SIG-M5 treated with dmso at 0.1 percent for 504 hours (cell line): ENCODE results near the gene SYDE1.
A peak's percentile ranks its signal among the peaks of the same experiment; 100 is the strongest.

Experiments used
- DNase-seq: peaks from one replicate; lab custom pipeline; 2025; ENCODE audit not compliant: unreplicated experiment; lab: John Stamatoyannopoulos, UW

SYDE1 gene

DNA sequence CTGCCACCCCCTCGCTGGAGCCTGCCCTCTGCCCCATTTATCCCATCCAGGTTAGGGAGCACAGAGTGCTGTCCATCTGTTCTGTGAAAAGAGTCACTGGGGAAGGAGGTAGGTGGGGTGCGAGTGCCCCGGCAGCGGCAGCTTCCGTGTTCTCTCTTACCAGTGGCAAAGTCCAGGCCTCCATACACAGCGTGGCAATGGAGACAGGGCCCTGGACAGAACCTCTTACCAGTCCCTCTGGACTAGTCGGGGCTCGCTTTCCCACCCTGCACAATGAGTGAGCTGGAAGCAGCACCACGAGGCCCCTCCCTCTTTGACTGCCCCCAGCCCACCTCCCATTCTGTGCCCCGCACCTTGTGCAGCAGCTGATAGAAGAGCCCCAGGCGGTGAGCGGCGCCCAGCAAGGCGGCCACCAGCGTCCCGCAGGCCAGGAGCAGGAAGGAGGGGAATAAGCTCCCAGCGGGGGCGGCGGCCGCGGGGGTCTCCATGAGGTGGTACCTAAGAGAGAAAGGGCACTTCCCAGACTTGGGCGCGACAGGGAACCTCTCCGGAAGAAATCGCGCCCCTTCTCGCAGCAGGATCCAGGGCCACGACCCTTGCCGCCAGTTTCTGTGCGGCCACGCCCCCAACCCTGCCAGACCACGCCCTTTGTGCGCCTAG, 17.5 kb downstream of the SYDE1 start:
- DNase-seq = no peak

DNA sequence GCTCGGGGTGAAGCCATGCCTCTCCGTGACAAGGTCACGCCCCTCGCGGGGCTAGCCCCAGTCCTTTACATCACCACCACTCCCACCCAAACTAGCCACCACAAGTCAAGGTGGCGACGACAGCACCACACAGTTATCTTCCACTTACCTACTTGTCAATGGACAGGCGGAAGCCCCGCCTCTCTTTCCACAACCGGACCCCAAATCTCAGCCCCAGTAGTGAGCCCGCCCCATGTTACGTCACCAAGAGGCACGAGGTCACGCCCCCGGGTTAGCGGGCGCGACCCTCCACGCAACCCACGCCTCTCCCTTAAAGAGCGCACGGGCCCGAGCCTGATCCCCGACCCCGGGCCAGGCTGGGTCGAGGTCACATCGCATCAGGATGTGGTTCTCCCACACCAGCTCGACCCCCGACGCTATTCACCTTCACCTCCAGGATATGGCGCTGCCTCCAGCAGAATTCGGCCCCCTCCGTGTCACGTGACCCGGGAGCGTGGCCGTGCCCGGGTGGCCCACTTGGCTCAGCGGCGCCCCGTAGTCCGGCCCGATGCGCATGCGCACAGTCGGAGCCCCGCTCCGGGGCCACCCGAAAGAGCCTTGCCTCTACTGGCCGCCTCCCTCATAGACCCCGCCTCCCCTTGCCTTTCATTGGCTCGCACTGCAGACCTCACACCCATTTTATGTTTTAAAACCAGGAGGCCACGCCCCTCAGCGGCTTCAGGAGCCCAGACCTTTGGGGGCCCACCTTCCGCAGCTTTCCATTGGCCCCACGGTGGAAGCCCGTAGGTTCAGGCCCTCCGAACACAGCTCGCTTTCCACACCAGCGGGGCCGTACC, 18.2 kb downstream of the SYDE1 start:
- peak; percentile 95 for DNase-seq

DNA sequence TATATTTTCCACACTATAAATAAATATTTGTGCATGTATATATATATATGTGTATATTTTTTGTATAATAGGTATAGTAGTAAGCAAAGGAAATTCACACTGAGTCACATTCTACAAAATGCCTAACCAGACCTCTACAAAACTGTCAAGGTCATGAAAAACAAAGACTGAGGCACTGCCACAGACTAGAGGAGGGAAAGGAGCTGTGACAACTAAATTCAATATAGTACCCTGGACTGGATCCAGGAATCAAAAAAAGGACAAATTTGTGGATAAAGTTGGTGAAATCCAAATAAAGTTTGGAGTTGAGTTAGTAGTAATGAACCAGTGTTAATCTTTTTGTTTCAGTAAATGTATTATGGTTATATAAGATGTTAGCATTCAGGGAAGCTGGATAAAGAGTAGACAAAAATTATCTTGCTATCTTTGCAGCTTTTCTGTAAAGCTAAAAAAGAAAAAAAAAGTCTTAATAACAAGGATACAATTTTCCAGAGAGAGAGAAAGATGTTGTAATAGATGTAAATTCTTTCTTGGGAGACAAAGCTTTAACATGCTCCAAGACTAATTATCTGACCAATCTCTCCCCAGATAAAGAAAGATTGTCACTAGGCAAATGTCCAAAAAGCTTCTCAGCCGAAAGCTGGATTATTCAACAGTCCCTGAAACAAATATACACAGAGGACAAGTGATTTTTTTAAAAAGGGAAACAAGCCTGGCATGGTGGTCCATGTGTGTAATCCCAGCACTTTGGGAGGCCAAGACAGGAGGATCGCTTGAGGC, 19.1 kb downstream of the SYDE1 start:
- DNase-seq = no peak

DNA sequence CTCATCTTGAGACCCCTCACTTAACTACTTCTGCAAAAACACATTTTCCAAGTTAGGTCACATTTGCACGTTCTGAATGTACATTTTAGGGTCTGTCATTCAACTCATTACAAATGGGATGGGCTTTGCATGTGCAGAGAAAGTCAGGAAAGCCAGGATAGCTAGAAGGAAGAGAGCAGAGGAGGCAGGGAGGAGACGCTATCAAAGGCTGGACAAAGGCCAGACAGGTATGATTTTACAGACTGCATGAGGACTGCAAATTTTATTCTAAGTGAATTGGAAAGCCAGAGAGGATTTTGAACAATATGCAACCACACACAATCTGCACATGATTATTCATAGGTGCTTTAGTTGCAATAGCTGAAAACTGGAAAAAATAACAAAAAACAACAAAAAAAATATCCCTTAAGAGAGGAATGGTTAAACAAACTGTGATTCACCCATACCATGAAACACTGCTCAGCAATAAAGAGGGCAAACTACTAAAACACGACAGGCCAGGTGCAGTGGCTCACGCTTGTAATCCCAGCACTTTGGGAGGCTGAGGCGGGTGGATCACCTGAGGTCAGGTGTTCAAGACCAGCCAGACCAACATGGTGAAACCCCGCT, 21.1 kb downstream of the SYDE1 start:
- no peak for DNase-seq

DNA sequence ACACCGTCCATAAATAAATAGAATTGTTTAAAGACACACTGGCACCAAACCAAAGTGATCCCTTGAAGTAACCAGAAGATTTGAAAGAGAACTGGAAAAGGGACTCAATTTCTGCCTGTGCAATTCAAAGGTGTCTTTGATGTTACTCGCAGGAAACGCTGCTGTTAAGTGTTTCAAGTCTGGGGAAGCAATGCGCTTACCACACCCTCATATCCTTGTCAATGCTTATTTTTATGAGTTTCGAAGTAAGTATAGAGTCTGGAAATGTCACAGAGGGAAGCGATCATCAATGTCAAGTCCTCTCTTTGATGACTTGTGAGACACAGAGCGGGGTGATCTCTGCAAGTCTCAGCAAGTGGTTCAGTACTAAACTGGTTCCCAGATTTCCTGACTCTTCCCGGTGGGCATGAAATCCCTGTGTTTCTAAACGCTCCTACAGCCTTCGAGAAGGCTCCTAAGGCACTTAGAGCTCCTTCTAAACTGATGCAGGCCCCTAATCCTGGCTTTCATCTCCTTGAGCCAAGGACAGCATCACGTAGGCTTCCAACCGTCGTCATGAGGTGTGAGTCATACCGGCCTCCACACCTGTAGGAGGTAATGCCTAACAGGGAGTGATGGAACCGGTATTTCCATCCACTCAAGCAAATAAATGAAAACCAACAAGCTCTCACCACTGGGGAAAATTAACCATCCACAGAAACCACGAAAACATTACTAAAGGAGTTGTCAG, 22.8 kb downstream of the SYDE1 start:
- peak; percentile 48 for DNase-seq

DNA sequence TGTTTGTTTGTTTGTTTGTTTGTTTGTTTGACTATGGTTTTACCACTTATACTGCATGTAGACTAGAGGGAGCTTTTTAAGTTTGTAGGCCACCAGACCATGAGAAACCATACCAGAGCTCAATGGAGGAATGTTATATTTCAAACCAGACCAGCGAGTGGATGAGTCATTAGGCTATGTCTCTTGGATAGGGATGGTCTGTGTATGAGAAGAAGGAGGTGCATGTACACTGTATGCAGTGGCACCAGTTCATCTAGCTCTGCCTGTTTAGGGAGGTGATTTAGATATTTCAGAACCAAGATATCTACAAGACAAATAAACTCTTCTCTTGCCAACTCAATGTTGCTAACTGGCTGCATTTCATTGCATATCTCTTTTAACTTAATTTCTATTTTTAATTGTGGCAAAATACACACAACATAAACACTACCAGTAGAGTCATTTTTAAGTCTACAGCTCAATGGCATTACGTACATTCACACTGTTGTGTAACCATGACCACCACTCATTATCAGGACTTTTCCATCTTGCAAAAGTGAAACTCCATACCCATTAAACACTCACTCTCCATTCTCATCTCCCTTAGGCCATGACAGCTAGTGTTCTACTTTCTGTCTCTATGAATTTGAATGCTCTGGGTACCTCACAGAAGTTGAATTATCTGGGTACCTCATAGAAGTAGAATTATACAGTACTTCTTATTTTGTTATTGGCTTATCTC, 29.2 kb downstream of the SYDE1 start:
- DNase-seq = peak; percentile 51

DNA sequence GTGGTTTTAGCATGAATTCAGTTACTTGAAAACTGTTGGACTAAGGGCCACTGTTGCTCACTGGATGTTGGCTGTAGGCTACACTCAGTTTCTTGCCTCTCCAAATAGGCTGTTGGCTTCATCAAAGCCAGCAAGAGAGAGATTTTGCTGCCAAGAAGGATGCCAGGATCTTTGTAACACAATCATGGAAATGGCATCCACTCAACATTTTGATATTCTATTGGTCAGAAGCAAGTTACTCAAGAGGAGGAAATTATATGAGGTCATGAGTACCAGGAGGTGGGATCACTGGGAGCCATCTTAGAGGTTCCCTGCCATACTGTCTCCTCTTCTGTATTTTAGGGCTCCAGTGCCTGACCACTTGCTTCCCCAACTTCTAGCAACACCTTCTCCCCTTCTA, 30.6 kb downstream of the SYDE1 start:
- no peak for DNase-seq

DNA sequence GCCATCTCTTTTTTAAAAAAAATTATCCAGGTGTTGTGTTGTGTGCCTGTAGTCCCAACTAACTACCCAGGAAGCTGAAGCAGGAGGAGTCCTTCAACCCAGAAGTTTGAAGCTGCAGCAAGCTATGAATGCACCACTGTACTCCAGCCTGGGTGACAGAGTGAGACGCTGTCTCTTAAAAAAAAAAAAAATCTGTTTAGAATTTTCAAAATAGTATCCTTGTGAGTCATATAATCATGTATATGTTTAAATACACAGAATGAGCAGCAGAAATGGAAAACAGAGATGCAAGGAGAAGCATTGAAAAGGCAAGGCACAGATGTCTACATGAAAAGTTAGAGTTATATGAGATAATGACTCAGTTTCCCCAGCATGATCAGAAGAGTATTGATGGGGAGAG, 31.2 kb downstream of the SYDE1 start:
- no peak for DNase-seq

DNA sequence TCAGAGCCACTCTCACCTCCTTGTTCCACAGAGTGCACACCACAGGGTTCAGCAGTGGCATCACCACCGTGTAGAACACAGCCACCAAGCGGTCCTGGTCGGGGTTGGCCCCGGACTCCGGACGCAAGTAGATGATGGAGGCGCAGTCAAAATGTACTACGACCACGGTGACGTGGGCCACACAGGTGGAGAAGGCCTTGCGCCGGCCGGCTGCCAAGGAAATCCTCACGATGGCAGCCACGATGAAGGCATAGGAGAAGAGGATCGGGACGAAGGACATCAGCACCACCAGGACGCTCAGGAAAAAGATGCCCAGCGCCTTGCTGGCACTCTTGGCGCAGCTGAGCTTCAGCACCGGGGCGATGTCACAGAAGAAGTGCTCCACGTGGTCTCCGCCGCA, 33.9 kb downstream of the SYDE1 start:
- DNase-seq = no peak

DNA sequence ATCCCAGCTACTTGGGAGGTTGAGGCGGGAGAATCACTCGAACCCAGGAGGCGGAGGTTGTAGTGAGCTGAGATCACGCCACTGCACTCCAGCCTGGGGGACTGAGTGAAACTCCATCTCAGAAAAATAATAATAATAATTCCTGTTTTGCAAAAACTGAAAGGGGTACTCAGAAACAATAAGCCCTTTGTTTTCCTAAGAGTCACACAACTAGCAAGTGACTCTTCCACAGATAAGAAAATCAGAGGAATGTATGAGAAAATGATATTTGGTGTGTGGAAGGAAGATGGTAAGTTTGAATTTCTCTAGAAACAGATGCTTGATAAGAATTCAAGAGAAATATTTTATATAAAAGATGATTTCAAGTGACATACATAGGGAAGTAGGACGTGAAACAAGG, 35.1 kb downstream of the SYDE1 start:
- no peak for DNase-seq

DNA sequence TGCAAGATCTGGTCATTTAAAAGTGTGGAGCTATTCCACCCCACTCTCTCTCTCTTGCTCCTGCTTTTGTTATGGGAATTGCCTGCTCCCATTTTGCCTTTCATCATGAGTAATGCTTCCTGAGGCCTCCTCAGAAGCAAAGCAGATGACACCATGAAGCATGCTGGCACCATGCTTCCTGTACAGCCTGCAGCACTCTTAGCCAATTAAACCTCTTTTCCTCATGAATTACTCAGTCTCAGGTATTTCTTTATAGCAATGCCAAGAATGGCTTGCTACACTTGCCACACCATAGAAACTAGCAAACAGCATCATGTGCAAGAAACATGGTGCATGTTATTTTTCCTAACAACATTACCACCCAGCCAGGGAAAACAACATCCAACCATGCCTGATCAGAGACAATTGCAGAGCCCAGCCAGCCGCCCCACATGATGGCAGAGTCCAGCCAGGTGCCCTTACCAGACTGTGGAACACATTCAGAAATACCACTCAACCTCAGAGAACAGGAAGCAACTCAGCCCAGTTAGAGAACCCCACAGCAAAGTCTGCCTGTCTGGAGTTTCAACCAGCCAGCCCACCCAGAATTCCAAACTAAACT, 36.9 kb downstream of the SYDE1 start:
- no peak for DNase-seq

DNA sequence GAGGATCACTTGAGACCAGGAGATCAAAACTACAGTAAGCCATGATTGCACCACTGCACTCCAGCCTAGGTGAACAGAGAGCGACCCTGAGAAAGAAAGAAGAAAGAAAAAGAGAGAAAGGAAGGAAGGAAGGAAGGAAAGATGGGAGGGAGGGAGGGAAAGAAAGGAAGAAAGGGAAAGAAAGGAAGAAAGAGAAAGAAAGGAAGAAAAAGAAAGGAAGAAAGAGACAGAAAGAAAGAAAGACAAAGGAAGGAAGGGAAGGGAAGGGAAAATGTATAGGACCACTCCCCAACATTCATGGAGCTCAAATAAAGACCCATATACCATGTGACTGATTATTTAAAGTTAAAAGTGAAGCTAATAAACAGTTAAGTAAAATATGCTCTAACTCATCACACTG, 39.9 kb downstream of the SYDE1 start:
- no peak for DNase-seq

DNA sequence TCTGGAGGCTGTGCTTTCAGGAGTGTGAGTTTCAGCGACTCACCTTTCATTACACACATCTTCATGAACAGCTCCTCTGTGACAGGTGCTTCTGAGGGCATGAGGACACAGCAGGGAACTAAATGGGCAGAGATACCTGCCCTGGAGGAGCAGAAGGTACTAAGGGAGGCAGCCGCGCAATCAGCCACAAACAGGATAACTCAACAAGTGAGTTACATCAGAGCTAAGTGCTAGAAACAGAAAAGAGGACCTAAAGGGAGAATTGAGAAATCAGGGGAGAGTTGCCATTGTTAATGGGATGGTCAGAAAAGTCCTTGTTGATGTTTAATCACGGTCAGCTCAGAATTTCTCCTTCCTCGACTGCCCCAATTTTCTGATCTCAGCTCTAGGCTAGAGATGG, 42.5 kb downstream of the SYDE1 start:
- DNase-seq = peak; percentile 60

DNA sequence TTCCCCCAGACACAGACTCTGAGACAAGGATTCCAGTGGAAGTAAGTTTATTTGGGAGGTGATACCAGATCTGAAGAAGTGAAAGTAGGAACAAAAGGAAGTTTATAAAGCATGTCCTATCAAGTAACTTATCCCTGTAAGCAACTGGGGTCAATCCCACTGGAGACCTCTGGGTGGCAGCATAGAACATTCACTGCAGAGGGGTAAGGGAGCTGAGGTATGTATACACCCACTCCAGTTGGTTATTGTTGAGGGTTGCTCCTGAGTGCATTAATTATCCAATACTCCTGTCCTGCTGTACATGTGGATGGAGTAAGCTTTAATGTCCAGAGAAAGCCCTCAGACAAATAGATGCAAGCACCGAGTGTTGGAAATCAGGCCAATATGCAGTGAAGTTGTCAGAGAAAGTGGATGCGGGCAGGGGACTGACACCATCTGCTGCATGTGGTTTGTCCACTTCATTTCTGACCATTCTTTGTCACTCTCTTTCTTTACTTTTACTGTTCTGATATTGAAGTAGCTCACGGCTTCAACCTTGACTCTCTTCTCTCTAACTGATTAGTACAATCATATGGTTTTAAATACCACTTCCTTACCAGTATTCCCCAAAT, 46.9 kb downstream of the SYDE1 start:
- peak; percentile 23 for DNase-seq

DNA sequence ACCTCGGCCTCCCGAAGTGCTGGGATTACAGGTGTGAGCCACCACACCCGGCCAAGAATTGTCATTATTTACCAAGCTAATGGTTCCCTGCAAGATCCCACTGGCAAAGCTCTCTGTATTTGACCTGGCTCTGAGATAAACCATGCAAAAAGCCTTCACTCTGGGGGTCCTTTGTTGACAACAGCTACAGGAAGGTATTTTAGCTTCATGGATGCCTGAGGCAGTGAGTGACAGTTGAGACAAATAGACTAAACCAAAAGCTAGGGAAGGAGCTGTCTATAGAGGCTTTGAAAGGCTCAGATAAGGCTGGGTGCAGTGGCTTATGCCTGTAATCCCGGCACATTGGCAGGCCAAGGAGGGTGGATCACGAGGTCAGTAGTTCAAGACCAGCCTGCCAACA, 48.1 kb downstream of the SYDE1 start:
- DNase-seq = no peak

DNA sequence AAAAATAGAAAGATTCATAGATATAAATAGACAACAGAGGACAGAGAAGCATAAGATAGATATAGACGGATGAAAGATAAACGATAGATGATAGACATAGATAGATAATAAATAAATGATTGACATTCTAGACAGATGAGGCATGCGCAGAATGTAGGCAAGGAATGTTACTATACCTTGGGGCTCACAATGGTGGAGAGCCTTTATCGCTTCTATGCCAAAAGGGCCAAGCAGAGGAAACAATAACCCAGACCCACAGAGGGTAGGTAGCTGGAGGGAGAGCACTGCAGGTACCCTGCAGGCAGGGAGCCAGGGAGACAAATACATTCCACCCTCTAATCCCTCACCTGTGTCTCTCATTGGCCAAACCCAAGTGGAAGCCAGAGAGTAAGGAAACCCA, 49.2 kb downstream of the SYDE1 start:
- DNase-seq = no peak

DNA sequence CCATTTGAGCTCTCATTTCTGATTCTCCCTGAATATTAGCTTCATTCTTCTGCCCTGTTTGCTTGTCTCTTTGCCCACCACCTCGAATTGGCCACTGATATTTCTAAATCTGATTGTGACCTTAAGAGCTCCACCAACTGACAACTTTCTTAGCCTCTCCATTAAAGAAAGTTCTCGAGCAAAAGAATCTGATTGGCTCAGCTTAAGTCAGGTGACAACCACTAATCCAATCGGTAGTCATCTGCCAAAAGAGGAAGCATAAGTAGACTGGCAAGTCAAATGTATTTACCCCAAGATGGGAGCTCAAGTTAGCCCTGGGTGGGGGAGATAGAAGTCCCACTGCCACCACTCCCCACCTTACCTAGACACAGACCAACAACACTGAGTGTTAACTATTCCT, 52.0 kb downstream of the SYDE1 start:
- DNase-seq = no peak

DNA sequence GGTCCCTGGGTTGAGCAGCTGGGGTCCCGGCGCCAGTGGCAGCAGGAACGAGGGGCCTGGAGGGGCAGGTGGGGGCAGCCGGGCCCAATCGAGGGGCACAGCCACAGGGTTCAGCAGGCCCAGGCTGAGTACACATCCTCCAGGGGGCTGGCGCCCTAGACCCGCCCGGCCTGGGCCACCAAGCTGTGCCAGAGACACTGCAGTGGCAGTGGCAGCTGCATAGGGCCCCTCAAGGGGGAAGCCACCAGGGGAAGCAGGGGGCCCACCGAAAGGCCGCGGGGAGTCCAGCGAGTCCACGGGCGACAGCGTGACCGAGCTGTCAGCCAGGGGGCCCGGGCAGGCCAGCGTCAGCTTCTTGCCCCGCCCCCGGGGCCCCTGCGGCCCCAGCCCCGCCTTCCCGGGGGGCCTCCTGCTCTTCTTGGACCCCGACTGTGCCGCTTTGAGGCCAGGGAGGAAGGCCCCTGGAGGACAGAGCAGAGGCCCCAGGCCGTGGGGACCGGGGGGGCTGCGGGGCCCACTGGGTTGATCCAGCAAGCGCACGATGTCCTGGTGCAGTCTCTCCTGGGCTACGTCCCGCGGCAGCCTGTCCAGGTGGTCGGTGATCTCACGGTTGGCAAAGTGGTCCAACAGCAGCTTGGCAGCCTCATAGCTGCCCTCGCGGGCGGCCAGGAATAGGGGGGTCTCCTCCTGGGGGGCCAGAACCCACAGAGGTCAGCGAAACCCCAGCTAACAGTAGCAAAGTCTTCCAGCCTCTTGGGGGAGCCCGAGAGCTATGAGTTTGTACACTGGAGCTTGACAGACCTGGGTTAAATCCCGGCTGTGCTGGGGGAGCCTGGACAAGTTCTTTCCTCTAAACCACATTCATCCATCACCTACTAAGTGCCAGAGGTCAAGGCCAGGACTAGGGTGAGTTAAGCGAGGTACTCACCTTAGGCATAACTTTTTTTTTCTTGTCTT, 54.1 kb downstream of the SYDE1 start:
- peak; percentile 54 for DNase-seq
